ENCODE results near the gene TMEM175.
A peak's percentile ranks its signal among the peaks of the same experiment; 100 is the strongest.

TMEM175 gene

DNA sequence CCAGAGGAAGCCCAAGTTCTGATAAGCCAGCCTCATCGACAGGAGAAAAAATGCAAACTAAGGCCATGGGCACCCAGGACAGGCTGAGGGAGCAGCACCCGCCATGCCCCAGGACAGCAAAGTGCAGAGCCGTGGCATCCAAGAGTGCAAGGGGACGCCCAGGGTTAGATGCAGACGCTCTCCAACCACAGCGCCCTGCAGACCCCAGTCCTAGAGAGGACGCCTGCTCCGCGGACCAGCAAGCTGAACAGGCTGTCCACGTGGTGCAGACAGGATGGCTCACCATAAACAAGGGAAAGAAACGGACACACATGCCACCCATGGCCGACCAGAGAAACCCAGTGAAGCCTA lies 32.7 kb upstream of the TMEM175 start:
- DNase-seq = no peak

GRCh38 chr4:900073-900472 lies 32.2 kb upstream of the TMEM175 start:
- no peak for DNase-seq

GRCh38 chr4:900721-901120 lies 31.5 kb upstream of the TMEM175 start:
- no peak for DNase-seq

- no peak for DNase-seq
Observed at GRCh38 chr4:901192-901910, 30.9 kb upstream of the TMEM175 start.

DNA sequence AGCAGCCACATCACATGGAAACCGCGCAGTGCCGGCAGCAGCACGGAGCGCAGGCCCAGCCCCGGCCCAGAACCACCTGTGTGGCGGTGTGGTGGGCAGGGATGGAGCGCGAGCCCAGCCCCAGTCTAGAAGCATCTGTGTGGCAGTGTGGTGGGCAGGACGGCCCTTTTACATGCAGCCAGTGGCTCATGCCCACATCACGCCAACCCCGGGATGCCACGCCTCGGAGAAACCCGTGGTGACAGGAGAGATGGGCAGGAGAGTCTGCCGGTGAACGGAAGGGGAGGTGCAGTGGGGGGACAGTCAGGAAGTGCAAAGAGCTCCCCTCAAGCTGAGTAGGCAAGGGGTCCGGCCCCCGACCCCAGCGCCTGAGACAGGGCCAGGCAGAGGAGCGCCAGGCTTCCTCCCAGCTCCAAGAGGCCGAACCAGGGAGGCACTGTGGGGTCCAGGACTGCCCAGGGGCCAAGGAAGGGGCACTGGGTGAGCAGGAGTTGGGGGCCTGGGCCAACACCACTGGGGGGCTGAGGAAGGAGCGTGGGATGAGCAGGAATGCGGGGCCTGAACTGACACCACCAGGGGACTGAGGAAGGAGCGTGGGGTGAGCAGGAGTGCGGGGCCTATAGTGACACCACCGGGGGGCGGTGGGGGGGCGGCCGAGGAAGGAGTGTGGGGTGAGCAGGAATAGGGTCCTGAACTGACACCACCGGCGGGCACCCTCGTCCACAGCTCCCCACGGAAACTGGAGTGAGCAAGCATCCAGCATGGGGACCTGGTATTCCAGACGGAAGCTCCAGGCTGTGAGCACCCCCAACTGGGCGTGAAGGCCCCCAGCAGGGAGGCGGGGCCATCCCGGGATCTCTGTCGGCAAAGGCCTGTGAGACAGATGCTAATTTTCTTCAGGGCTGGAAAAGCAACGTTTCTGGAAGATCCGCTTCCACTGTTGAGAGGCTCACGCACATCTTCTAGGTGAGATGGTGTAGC lies 28.9 kb upstream of the TMEM175 start:
- no peak for DNase-seq

GRCh38 chr4:905485-906338 lies 26.5 kb upstream of the TMEM175 start:
- DNase-seq = no peak

- DNase-seq = no peak
Observed at GRCh38 chr4:906339-907102, 25.7 kb upstream of the TMEM175 start.

- DNase-seq = no peak
Observed at GRCh38 chr4:907103-907400, 25.2 kb upstream of the TMEM175 start.

DNA sequence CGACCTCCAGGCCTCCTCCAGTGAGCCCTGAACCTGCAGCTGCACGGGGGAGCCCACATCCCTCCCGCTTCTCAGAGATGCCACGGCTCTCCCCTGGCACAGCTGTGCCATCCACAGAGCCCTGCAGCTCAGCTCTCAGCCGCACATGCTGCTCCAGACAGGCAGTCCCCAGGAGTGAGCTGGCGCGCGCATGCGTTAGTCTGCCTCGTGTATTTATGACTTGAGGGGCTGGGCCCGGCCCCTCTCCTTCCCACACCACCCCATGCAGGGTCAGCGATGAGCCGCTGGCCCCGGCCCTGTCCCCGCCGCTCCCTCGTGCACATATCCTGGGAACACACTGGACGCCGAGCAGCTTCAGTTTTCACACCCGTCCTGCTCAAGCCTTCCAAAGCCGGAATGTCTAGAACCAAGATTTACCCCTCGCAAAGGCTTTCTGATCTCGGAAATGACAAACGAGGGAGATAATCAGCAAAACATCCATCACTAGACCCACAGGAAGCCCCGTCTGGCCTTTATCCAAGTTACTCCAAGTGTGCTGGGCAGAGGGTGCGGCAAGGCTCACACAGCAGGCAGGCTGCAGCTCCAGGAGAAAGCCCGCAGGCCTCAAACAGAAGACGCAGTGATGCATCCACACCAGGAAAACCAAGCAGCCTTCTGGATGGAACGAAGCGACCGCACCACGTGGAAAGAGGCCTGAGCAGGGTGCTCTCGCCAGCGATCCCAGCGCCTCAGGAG lies 24.4 kb upstream of the TMEM175 start:
- no peak for DNase-seq

- no peak for DNase-seq
Observed at GRCh38 chr4:909131-909571, 23.1 kb upstream of the TMEM175 start.

DNA sequence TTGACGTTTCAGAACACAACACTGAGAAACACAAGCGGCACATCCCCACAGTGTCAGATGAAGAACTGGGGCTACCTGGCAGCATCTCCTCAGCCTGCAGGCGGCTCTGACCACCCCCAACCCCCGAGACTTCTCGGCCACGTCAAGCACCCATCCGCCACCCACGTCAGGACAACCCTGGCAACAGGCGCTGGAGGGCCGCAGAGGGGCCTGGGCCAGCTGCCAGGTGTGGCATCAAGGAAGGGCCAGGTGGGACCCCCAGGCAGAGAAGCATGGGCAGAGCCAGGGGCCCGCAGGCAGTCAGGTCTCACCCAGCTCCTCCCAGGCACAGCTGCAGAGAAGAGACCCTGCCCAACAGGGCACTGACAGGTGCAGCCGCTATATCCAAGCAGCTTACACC lies 22.4 kb upstream of the TMEM175 start:
- no peak for DNase-seq

DNA sequence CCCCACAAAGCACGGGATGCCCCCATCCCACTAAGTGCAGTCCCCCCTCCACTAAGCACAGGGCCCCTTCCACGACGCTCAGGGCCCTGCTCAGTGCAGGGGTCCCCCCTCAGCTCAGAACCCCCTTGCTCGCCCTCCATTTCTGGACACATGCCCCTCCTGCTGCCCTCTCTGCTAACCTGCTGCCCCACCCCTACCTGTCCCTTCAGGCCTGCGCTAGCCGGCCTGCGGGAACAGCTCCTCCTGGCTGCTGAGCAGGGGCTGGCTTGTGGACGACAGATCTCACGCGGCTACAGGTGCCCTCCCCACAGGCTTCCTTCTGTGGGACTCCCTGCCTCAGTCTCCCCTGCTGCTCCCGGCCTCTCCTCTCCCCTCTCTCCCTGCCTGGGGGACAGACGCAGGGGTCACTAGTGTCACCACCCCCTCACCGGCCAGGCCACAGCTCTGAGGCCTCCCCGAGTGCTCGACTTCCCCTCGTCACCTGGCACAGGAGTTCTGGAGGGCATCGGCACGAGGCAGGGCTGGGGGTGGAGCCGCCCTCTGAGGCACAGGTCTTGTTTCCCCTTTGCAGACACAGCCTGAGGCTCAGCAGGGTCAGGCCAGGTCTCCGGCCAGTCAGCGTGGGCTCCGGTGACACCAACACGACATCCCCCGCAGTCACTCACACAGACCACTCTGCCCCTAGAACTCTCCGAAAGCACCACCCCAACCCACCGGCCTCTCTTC lies 21.7 kb upstream of the TMEM175 start:
- DNase-seq = no peak

- DNase-seq = no peak
Observed at GRCh38 chr4:911221-911751, 21.0 kb upstream of the TMEM175 start.

DNA sequence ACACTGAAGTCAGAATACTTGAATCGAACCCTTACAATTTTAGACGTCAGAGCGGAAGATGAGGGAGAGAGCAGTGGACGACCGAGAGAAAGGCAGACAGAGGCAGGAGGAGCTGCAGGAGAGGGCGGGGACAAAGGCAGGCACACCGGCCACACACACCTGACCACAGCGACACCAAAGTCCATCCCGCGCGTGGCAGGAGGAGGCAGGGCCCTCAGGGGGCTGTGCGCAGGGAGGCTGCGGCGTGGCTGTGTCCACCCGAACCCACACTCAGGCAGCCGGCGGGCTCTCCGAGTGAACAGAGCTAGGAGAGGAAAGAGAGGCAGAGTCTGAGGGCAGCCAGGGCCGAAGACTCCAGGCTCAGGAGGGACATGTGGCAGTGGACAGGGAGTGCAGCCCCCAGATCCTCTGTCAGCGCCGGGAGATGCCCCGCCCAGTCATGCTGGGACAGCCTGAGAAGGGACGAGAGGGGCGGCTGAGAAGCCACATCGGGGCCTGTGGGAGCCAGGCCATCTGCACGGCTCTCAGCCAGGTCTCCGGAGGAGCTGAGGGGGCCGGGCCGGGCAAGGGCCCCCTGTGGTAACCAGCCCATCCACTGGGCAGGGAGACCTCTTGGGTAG lies 20.3 kb upstream of the TMEM175 start:
- no peak for DNase-seq

DNA sequence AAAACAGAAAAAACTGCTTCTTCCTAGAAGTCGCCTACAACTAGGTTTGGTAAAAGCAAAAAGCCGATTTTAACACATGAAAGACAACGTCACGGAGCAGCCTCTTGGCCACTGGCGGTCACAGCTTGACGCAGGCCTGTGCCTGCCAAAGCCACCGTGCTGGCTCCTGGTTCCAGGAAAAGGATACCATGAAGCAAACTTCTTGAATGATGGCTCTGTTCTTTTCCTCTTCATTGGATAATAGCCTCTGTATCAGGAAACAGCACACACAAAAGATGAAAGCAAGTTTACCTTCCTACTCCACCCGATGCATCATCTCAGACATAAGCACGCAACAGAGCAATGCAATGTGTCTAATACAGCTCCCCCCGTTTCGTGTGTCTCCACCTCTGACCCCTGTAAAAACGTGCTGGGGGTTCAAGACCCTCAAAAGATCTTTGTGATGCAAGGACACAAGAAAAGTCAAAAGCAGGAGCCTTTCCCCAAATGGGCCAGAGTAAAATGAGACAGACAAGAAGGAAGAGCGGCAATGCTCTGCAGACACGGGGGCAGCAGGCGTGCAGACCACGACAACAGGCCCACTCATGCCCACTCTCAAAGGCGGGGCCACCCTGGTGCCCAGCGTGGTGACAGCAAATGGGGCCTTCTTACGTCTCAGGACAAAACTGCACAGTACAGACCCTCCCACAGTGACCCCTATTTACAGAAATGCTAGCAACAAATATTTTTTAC lies 19.5 kb upstream of the TMEM175 start:
- peak in 11 of 56 donors; percentile 13 to 58 (median 27) for DNase-seq

GRCh38 chr4:913280-913618 lies 19.0 kb upstream of the TMEM175 start:
- DNase-seq = no peak

DNA sequence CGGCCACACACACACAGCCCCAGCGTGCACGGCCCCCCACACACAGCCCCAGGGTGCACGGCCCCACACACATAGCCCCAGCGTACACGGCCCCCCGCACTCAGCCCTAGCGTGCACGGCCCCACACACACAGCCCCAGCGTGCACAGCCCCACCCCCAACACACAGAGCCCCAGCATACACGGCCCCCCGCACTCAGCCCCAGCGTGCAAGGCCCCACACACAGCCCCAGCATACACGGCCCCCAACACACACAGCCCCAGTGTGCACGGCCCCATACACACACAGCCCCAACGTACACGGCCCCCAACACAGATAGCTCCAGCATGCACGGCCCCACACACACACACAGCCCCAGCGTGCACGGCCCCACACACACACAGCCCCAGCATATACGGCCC lies 17.7 kb upstream of the TMEM175 start:
- no peak for DNase-seq

- peak in 3 of 56 donors; percentile 14 to 25 (median 25) for DNase-seq
Observed at GRCh38 chr4:915041-915474, 17.2 kb upstream of the TMEM175 start.
